DLD1 (cell line): ENCODE measurements around the gene LEMD3.

Experiments used
- in situ Hi-C: cut with HindIII; loops from 2 replicates; pipeline ENCODE4 v1.10.0; 2017; ENCODE audit warnings: low sequenced_read_pairs

The LEMD3 gene

DNA sequence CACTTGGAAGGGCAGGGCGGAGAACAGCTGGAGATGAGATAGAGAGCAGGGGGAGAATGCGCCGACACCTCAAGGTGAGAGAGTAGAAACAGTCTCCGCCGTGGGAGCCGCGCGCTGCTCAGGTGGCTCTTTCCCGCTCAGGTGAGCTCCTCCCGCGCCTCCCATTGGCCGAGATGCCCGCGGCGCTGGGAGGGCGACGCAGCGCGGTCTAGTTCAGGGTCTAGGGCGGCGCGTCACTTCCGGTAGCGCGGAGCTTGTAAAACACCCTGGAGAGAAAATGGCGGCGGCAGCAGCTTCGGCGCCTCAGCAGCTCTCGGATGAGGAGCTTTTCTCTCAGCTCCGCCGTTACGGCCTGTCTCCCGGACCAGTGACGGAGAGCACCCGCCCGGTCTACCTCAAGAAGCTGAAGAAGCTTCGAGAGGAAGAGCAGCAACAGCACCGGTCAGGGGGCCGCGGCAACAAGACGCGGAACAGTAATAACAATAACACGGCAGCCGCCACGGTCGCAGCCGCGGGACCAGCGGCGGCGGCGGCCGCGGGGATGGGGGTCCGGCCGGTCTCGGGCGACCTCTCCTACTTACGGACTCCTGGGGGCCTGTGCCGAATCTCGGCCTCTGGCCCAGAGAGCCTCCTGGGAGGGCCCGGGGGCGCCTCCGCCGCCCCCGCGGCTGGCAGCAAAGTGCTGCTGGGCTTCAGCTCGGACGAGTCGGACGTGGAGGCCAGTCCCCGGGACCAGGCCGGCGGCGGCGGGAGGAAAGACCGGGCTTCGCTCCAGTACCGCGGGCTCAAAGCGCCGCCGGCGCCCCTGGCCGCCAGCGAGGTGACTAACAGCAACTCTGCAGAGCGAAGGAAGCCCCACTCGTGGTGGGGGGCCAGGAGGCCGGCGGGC lies at the start of gene LEMD3:
Gene LEMD3, plus strand, starts transcription at position 264 of the 889 bp plus-strand sequence. Its CDS starts 14 bp downstream, at position 278.
- in situ Hi-C loops: no loop called here

DNA sequence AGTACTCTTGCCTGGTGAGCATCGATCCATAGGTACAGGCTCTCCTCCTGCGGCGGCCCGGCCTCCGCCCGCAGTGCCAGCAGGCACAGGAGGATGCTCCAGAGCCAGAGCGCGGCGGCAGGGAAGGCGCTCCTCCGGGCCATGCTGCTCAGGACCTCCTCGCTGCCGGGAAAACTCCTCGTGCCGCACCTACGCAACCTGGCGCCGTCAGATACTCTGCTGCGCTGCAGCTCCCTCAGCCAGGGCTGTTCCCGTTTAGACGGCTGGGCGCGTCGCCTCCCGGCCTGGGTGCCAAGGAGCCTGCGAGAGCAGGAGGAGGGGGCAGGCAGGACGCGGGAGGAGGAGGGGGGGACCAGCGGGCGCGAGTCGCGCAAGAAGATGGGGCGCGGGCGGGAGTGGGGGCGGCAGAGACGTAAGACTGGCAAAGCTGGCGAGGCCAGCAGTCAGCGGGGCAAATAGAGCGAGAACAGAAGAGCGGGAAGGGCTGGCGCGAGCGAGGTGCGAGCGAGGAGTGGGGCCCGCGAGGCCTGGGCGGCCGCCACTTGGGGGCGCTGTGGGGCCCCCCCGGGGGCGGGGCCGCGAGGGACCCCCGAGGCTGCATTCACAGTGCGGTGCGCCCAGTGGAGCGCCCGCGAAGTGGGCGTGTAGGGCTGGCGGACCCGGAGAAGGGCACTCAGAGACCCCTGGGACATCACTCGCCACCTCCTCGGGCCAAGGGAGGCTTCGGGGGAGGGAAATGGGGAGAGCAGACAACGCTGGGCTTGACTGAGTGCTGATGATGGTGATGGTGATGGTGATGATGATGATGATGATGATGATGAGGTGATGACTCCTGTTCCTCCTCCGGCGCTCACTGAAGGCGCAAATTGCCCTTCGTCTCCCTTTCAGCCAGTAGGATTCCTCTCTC lies 48.1 kb upstream of the LEMD3 start, which contains the start of gene WIF1:
Gene WIF1, minus strand, starts transcription at position 257 of the 907 bp plus-strand sequence. Its CDS starts 114 bp downstream, at position 143.
- in situ Hi-C loops: loop anchor here (5.0 kb wide), 1 partner anchor 229 kb away; no protein-coding TSS in a partner anchor

DNA sequence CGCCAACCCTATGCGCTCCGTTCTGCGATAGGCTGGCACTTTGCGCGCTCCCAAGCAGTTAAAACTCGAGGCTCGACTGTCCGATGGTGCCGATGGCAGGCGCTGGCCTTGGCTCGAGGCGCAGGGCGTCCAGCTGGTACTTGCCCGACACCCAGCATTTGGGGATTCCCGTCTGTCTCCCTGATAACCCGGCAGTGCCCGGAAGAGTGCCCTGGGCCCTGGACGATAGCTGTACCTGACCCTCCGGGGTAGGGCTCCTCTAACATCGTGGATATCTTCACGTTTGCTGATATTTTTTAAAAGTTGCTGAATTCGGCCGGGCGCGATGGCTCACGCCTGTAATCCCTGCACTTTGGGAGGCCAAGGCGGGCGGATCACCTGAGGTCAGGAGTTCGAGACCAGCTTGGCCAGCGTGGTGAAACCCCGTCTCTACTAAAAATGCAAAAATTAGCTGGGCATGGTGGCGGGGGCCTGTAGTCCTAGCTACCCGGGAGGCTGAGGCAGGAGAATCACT lies 47.4 kb upstream of the LEMD3 start:
- in situ Hi-C loops: loop anchor here (5.0 kb wide), 1 partner anchor 230 kb away; no protein-coding TSS in a partner anchor

DNA sequence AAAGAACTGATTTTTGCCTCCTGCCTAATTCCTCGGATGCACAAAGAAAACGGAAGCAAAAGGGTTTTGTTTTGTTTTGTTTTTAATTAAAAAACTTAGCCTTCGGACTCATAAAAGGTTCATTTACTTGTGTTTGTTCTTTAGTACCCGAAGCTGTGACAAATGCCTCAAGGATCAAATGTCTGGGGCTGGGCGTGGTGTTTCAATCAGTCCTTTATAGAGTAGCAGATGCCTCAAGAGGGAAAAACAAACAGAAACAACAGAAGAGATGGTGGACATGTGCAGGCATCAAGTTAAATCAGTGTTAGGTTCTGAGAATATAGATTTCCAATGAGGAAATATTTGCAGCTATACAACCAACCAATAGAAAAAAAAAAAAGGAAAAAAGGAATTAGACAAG lies 46.7 kb upstream of the LEMD3 start:
- in situ Hi-C loops: loop anchor here (5.0 kb wide), 1 partner anchor 230 kb away; no protein-coding TSS in a partner anchor

DNA sequence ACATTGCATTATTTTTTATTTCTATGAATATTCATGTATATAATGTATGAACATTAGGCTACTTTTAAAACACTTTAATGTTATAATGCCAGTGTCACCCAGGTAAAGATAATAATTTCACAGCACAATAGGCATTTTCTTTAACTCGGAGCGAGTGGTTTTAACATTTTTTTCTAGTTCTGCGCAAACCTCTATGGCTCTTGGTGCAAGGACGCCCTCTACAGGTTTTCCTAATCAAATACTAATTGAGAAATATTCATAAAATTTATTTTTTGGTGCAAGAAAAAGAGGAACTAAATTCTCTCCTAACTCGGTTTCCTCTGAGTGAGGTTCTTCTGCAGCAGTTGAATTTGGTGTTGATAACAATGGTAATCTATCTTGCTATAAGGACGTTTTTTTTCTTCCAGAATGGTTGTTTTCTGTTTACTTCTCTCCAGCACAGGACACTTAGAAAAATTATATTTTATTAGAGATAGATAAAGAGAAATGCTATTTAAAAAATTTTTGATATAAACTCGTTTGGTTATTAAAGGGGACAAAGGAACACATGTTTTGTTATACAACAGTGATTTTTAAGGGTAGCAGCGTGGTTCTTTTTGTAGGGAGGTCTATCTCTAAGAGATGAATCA lies 45.8 kb upstream of the LEMD3 start:
- in situ Hi-C loops: loop anchor here (5.0 kb wide), 1 partner anchor 231 kb away; no protein-coding TSS in a partner anchor

DNA sequence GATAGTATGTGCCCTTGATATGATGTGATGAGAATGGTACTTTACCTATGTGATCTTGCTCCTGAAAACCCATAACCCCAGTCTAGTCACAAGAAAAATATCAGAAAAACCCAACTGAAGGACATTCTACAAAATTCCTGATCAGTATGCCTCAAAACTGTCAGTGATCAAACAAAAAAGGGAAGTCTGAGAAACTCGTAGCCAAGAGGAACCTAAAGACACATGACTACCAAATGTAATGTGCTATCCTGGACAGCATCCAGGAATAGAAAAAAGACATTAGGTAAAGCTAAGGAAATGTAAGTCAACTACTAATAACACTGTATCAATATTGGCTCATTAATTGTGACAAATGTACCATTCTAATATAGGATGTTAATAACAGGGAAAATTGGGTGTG lies 44.1 kb upstream of the LEMD3 start:
- in situ Hi-C loops: no loop called here

DNA sequence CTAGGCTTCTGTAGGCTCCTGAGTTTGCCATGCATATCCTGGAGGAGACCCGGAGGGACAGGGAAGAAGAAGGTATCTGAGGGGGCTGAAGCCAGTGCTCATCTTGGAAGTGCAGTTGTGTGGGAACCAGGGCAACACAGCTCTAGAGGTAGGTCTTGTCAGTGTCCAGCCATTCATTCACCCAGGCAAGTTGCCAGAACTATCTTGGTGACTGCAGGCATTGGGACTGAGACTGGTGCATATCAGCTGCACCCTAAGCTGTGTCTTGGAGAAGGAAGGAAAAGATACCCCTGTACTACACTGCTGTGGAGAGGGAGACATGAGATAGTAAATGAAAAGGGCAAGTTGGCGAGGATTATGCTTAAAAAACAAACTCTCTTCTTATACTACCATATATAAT lies 43.4 kb upstream of the LEMD3 start:
- in situ Hi-C loops: no loop called here

DNA sequence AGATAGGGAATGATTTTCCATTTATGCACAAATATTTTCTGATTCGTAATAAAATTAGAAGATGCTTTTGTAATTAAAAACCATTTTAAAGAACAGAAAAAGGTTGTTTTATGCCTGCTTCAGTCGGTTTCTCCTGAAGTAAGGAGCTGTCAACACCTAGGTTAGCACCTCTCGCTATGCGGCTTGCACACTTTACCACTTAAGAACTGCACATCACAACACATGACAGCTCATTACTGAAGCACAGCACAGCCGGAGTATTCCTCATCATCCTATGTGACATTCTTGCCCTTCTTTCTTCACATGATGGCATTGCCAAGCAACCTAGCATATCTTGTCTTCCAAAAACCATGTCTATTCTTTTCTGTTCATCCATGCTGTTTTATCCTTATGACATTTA lies 42.9 kb upstream of the LEMD3 start:
- in situ Hi-C loops: no loop called here

DNA sequence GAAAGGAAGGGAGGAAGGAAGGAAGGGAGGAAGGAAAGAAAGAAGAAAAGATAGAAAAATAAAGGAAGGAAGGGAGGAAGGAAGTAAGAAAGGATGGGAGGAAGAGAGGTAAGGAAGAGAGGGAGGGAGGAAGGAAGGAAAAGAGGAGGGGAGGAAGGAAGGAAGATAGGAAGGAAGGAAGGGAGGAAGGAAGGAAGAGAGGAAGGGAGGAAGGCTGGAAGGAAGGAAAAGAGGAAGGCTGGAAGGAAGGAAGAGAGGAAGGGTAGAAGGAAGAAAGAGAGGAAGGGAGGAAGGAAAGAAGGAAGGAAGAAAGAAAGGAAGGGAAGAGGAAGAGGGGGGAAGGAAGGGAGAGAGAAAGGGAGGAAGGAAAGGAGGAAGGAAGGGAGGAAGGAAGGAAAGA lies 35.5 kb upstream of the LEMD3 start:
- in situ Hi-C loops: no loop called here

DNA sequence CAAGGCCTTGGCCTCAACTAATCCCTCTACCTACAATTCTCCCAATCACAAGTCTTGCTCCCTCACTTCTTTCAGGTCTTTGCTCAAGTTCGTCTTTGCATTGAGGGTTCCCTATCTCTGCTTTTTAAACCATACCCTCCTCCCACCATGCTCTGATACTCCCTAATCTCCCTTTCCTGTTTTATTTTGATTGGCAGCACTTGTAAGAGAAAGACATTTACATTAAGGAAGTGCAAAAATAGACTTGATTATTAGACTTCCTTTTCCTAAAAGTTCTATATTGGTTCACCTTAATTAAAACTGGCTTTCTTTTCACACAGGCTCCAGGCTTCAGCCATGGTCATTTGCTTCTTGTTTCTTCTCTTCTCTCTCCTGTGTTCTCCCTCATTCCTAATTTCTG lies 30.0 kb upstream of the LEMD3 start:
- in situ Hi-C loops: no loop called here

DNA sequence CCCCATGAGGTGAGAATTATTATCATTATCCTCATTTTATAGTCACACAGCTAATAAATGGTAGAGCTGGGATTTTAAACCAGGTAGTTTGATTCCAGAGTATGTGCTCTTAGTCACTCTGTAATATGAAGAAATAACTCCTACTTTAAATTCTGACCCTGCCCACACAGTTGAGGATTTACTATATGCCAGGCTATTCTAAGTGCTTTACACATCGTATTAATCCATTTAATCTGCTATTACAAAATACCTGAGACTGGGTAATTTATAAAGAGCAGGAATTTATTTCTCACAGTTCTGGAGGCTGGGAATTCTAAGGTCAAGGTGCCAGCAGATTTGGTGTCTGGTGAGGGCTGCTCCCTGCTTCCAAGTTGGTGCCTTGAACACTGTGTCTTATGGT lies 28.6 kb upstream of the LEMD3 start:
- in situ Hi-C loops: no loop called here

DNA sequence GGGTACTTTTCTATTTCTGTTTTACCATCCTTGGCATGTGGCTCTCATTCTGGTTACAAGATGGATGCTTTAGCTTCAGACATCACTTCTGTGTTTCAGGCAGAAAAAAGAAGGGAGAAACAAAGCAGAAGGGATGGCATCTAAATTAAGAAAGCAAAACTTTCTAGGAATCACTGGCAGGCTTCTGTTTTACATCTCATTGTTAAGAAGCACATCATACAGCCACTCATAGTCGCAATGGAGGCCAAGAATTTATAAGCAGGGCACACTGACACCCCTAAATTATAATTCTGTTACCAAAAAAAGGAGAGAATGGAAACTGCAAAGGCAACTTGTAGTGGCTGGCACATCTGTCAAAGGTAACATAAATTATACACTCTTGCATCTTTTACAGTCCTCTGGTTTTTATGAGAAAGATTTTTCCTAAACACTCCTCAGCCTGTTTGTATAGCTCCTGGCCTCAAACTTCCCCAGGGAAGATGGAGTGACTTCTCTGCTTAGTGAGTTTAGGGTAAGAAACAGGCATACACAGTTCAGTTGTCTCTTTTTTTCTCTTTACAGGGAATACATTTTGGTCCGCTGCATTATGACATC lies 22.0 kb upstream of the LEMD3 start:
- in situ Hi-C loops: no loop called here

DNA sequence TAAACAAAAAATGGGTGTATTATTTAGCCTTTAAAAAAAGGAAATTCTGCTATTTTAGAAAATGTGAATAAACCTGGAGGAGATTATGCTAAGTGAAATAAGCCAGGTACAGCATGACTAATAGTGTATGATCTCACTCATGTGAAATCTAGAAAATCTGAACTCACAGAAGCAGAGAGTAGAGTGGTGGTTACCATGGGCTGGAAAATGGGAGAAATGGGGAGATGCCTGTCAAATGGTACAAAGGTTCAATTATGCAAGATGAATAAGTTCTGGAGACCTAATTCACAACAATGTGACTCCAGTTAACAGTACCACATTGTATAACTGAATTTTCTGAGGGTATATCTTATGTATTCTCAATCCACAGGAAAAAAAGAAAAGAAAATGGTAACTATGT lies 17.4 kb upstream of the LEMD3 start:
- in situ Hi-C loops: no loop called here

DNA sequence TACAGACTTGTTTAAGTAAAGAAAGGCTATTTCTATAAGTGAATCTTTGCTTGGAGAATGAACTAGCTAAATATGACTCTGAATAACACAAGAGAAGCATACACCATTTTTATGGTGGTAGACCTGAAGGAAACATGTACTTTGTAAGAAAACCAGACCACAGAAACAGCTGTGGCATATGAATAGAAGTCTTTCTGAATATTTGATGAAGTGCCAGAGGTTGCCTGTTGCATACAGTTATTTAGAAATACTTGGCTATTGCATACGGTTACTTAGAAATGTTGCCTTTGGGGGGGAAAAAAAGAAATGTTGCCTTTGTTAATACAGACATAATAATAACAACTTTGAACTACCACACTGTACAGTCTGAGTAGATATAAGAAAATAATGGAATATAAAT lies 16.8 kb upstream of the LEMD3 start:
- in situ Hi-C loops: no loop called here

DNA sequence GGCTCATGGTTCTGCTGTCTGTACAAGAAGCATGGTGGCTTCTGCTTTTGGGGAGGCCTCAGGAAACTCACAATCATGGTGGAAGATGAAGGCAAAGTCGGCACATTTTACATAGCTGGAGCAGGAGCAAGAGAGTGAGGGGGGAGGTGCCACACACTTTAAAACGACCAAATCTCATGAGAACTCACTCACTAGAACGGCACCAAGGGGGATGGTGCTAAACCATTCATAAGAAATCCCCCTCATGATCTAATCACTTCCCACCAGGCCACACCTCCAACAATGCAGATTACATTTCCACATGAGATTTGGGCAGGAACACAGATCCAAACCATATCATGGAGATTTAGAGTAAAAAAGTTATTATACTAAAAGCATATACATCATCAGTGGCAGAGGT lies 13.6 kb upstream of the LEMD3 start:
- in situ Hi-C loops: no loop called here

DNA sequence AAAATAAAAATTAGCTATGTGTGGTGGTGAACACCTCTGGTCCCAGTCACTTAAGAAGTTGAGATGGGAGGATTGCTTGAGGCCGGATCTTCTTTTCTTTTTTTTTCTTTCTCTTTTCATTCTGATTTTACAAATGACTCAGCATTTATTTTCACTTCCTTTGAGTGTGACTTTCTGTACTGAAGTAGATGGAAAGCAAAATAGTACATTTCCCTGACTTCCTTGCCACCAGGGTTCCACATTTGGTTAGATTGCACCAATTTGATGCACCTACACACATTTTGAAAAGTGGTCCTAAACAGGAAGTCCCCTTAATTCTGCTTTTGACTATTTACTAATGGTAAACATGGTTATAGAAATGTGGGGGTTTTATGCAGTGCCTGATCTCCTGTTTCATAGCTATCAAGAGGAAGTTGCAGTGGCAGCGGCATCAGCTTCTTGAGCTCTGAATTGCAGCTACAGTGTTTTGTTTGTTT lies 13.0 kb upstream of the LEMD3 start:
- in situ Hi-C loops: no loop called here

DNA sequence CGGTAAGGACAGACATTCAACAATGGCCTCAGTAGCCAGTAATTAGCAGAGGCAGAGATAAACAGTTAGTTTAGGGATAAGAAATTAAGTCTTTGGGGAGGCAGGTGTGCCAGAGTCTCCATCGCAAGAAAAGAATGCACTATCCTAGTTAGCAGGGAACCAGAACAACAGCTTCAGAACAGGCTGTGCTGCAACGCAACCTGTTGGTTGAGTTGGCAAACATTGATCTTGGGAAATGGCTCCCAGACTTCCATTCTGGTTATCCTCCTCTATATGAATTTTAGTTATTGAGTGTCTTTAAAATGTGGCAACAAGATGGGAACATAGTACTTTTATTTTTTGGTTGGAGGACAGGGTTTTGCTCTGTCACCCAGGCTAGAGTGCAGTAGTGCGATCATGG lies 12.3 kb upstream of the LEMD3 start:
- in situ Hi-C loops: no loop called here

DNA sequence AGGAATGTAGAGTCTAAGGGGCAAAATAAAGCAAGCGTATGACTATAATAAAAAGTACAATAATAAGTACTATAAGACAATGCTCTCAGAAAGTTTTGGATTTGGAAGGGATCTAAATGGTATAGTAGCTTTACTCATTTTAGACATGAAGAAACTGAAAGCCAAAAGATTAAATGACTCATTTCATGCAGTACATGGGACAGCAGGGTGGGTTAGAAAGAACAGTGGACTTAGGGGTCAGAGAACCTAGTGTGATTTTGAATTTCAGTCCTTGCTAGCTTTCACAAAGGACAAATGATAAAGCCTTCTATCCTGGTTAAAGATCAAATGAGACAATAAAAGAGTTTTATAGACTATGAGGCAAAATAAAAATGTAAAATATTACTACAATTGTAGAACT lies 6.8 kb upstream of the LEMD3 start:
- in situ Hi-C loops: no loop called here

DNA sequence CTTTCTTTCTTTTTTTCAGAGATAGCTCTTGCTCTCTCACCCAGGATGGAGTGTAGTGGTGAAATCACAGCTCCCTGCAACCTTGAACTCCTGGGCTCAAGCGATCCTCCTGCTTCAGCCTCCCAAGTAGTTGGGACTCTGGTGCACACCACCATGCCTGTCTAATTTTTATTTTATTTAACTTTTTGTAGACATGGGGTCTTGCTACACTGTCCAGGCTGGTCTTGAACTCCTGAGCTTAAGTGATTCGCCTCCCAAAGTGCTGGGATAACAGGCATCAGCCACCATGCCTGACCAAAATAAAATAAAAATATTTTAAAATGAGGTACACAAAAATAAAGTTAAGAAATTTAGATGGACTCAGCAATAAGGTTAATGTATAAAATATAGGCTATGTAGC lies 5.1 kb upstream of the LEMD3 start:
- in situ Hi-C loops: no loop called here

DNA sequence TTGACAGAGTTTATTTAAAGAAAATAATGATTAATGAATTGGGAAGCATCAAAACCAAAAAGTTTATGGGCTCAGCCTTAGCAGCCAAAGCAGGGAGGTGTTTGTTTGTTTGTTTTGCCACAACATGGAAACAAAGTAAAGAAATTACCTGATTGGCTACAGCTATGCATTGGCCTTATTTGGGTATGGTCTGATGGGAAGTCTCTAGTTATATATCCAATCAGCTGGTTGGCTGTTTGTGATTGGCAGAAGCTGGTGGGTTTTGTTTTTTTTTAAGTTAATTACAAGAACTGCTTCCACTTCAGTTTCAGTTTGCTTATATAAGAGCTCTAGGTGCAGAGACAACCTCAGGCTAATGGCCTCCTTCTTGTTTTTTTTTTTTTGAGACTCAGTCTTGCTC lies 4.6 kb upstream of the LEMD3 start:
- in situ Hi-C loops: no loop called here
